Panc1 (cell line): Measurements from ENCODE around the gene KCNV2.

Source experiments
- SIN3A ChIP-seq: IDR thresholded peaks from 2 replicates; pipeline ENCODE4 v1.6.1; 2012; ENCODE audit warnings: low read depth, mild to moderate bottlenecking, low read length, moderate library complexity, borderline replicate concordance; ENCODE audit not compliant: insufficient read depth
- TF ChIP-seq, protein P1 (sequence below): fragments of 450-650 bp; IDR thresholded peaks from 2 replicates; pipeline ENCODE4 v1.5.1; 2017; ENCODE audit warnings: mild to moderate bottlenecking
- TF ChIP-seq, protein P2 (sequence below), 2 experiments: IDR thresholded peaks; 2 replicates each; pipeline ENCODE4 v1.6.1; 2011 to 2012; ENCODE audit warnings: low read depth in 2 of 2, control low read depth in 1 of 2, low read length in 1 of 2, mild to moderate bottlenecking in 1 of 2, moderate library complexity in 1 of 2; ENCODE audit not compliant: insufficient read depth in 1 of 2

DNA sequence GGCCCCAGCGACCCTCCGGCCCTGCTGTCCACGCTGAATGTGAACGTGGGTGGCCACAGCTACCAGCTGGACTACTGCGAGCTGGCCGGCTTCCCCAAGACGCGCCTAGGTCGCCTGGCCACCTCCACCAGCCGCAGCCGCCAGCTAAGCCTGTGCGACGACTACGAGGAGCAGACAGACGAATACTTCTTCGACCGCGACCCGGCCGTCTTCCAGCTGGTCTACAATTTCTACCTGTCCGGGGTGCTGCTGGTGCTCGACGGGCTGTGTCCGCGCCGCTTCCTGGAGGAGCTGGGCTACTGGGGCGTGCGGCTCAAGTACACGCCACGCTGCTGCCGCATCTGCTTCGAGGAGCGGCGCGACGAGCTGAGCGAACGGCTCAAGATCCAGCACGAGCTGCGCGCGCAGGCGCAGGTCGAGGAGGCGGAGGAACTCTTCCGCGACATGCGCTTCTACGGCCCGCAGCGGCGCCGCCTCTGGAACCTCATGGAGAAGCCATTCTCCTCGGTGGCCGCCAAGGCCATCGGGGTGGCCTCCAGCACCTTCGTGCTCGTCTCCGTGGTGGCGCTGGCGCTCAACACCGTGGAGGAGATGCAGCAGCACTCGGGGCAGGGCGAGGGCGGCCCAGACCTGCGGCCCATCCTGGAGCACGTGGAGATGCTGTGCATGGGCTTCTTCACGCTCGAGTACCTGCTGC, 839 bp downstream of the KCNV2 start:
- TF ChIP-seq, protein P1, sequence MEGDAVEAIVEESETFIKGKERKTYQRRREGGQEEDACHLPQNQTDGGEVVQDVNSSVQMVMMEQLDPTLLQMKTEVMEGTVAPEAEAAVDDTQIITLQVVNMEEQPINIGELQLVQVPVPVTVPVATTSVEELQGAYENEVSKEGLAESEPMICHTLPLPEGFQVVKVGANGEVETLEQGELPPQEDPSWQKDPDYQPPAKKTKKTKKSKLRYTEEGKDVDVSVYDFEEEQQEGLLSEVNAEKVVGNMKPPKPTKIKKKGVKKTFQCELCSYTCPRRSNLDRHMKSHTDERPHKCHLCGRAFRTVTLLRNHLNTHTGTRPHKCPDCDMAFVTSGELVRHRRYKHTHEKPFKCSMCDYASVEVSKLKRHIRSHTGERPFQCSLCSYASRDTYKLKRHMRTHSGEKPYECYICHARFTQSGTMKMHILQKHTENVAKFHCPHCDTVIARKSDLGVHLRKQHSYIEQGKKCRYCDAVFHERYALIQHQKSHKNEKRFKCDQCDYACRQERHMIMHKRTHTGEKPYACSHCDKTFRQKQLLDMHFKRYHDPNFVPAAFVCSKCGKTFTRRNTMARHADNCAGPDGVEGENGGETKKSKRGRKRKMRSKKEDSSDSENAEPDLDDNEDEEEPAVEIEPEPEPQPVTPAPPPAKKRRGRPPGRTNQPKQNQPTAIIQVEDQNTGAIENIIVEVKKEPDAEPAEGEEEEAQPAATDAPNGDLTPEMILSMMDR, result no peak
- TF ChIP-seq SIN3A, result no peak
- TF ChIP-seq, protein P2, sequence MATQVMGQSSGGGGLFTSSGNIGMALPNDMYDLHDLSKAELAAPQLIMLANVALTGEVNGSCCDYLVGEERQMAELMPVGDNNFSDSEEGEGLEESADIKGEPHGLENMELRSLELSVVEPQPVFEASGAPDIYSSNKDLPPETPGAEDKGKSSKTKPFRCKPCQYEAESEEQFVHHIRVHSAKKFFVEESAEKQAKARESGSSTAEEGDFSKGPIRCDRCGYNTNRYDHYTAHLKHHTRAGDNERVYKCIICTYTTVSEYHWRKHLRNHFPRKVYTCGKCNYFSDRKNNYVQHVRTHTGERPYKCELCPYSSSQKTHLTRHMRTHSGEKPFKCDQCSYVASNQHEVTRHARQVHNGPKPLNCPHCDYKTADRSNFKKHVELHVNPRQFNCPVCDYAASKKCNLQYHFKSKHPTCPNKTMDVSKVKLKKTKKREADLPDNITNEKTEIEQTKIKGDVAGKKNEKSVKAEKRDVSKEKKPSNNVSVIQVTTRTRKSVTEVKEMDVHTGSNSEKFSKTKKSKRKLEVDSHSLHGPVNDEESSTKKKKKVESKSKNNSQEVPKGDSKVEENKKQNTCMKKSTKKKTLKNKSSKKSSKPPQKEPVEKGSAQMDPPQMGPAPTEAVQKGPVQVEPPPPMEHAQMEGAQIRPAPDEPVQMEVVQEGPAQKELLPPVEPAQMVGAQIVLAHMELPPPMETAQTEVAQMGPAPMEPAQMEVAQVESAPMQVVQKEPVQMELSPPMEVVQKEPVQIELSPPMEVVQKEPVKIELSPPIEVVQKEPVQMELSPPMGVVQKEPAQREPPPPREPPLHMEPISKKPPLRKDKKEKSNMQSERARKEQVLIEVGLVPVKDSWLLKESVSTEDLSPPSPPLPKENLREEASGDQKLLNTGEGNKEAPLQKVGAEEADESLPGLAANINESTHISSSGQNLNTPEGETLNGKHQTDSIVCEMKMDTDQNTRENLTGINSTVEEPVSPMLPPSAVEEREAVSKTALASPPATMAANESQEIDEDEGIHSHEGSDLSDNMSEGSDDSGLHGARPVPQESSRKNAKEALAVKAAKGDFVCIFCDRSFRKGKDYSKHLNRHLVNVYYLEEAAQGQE (IDR thresholded peaks at IDR 0.05; ENCODE audit: insufficient read depth in 1 of 2, low read depth in 2 of 2, low read length in 1 of 2), result no peak
